Panc1 (cell line): Measurements from ENCODE around the gene LRRC25. TPM values are rescaled to one million over a fixed set of nuclear protein-coding genes. Genes with fewer than 3 reads are reported as not detected.

Experiments used
- ATAC-seq: fragments of 200-7000 bp; cut with Tn5 transposase; 2 replicates; pipeline ENCODE4 v1.9.1; 2020; ENCODE audit warnings: mild to moderate bottlenecking, moderate library complexity
- BruUV-seq: library from RNA; stranded (reverse); fragments of 400-500 nt; replicated peaks from 2 replicates; lab custom pipeline; 2021; lab: Mats Ljungman, UMichigan
- CTCF ChIA-PET: fragments of 300-600 bp; sonication (Branson Sonifier 250); formaldehyde crosslinking; loops from one replicate; lab custom pipeline; 2022; ENCODE audit warnings: antibody characterized with exemption; lab: Charles Lee
- POLR2A ChIA-PET: fragments of 300-600 bp; sonication (Branson Sonifier 250); formaldehyde crosslinking; loops from one replicate; lab custom pipeline; 2022; ENCODE audit warnings: antibody characterized with exemption; lab: Charles Lee
- DNase-seq: peaks from one replicate; pipeline ENCODE4 v3.0.0-alpha.2; 2010; ENCODE audit warnings: low read depth, low spot score
- H3K27ac ChIP-seq: 2 replicates; pipeline ENCODE4 v1.5.1; 2011; ENCODE audit warnings: mild to moderate bottlenecking, low read length, inconsistent platforms
- H3K27me3 ChIP-seq: fragments of 200-500 bp; sonication (Bioruptor generic); 2 replicates; pipeline ENCODE4 v1.6.0; 2014; ENCODE audit warnings: low read length, inconsistent platforms; ENCODE audit not compliant: control insufficient read depth, insufficient read depth
- H3K36me3 ChIP-seq: fragments of 200-500 bp; sonication (Bioruptor generic); 2 replicates; pipeline ENCODE4 v1.5.1; 2014; ENCODE audit warnings: inconsistent platforms, mild to moderate bottlenecking, low read length, moderate library complexity; ENCODE audit not compliant: control insufficient read depth, insufficient read depth
- H3K4me1 ChIP-seq: 2 replicates; pipeline ENCODE4 v1.5.1; 2011; ENCODE audit warnings: inconsistent platforms, mild to moderate bottlenecking, low read length, moderate library complexity; ENCODE audit not compliant: control insufficient read depth, insufficient read depth
- H3K4me3 ChIP-seq, 2 experiments: 2 replicates each; pipeline ENCODE4 v1.5.1; 2011 to 2012; ENCODE audit warnings: low read depth in 2 of 2, low read length in 2 of 2, mild to moderate bottlenecking in 2 of 2, inconsistent platforms in 1 of 2, moderate library complexity in 1 of 2
- H3K9me3 ChIP-seq: fragments of 200-500 bp; sonication (Bioruptor generic); 2 replicates; pipeline ENCODE4 v1.5.1; 2014; ENCODE audit warnings: low read depth, mild to moderate bottlenecking, inconsistent platforms, low read length, moderate library complexity; ENCODE audit not compliant: control insufficient read depth, insufficient read depth
- CTCF ChIP-seq: fragments of 450-650 bp; IDR thresholded peaks from 2 replicates; pipeline ENCODE4 v1.5.1; 2017; ENCODE audit warnings: mild to moderate bottlenecking
- POLR2AphosphoS5 ChIP-seq: IDR thresholded peaks from 2 replicates; pipeline ENCODE4 v1.6.1; 2012; ENCODE audit warnings: mild to moderate bottlenecking, low read depth, low read length, moderate library complexity
- REST ChIP-seq, 2 experiments: IDR thresholded peaks; 2 replicates each; pipeline ENCODE4 v1.6.1; 2011 to 2012; ENCODE audit warnings: low read depth in 2 of 2, control low read depth in 1 of 2, low read length in 1 of 2, mild to moderate bottlenecking in 1 of 2, moderate library complexity in 1 of 2; ENCODE audit not compliant: insufficient read depth in 1 of 2
- SIN3A ChIP-seq: IDR thresholded peaks from 2 replicates; pipeline ENCODE4 v1.6.1; 2012; ENCODE audit warnings: low read depth, mild to moderate bottlenecking, low read length, moderate library complexity, borderline replicate concordance; ENCODE audit not compliant: insufficient read depth
- TCF7L2 ChIP-seq: IDR thresholded peaks from 2 replicates; pipeline ENCODE4 v1.6.1; 2011; ENCODE audit warnings: mild to moderate bottlenecking, low read depth, low read length, inconsistent platforms
- in situ Hi-C: cut with HindIII; loops from 2 replicates; pipeline ENCODE4 v1.10.0; 2016; ENCODE audit warnings: low sequenced_read_pairs, low pct_unique_long_range_greater_than_20kb
- intact Hi-C: fragments of 100-400 bp; cut with micrococcal nuclease; formaldehyde crosslinking; loops from one replicate; pipeline ENCODE4 v1.10.0; 2022; ENCODE audit not compliant: unreplicated experiment
- total RNA-seq: library from RNA; stranded (reverse); gene quantifications from one replicate; pipeline ENCODE4 v1.2.1, GENCODE V29; 2021; ENCODE audit not compliant: unreplicated experiment

The LRRC25 gene
- total RNA-seq, 1 experiment from 2014 or later, result 0.15 TPM

- in situ Hi-C loops, result no loop called here
- ATAC-seq, result peak; percentile 75
- ChIA-PET POLR2A (no interaction called here), CTCF (interaction anchor here (0.5 to 1.4 kb wide), 6 partner anchors 15 to 444 kb away, joined by 3 to 9 read pairs (median 4); no protein-coding TSS in a partner anchor)
- intact Hi-C loops, result no loop called here
- Histone ChIP-seq H3K36me3 (peaks cover 3% of the 10 kb centered on the region; the same call in 1 of the 2 replicates), H3K9me3 (no peaks in the 10 kb centered on the region), H3K4me3 (peak within 1 kb of the TSS; percentile 72 to 96), H3K27ac (peak within 1 kb of the TSS; percentile 91), H3K27me3 (no peaks in the 10 kb centered on the region), H3K4me1 (peaks cover 21% of the 10 kb centered on the region)
- BruUV-seq, result no TSS peak
- TF ChIP-seq REST (IDR thresholded peaks at IDR 0.05; ENCODE audit: insufficient read depth in 1 of 2, low read depth in 2 of 2, low read length in 1 of 2) (peak in 1 of 2 experiments; percentile 77; a peak in 1 of 4 replicates), TCF7L2 (no peak), CTCF (peak; percentile 85), POLR2AphosphoS5 (peak; percentile 98), SIN3A (0 out of 2 replicates have a peak, but pooled peaks have one; percentile 36)
- DNase-seq, result no peak
Observed at GRCh38 chr19:18385675-18386542, 11.5 kb downstream of the LRRC25 start, which contains the start of gene GDF15. Gene GDF15, plus strand, starts transcription at chr19:18386158. Its CDS starts 32 bp downstream, at chr19:18386190.

- CTCF ChIA-PET, result interaction anchor here (0.5 to 1.4 kb wide), 5 partner anchors 15 to 445 kb away, joined by 3 to 6 read pairs (median 3); no protein-coding TSS in a partner anchor
- H3K4me3 ChIP-seq, result peak overlapping the region in 1 of 2 experiments; percentile 2; a peak in 1 of 4 replicates
- TSS peak; percentile 98 for BruUV-seq
- POLR2A ChIA-PET, result no interaction called here
- H3K27me3 ChIP-seq, result no peaks in the 10 kb centered on the region
- H3K36me3 ChIP-seq, result peaks cover 3% of the 10 kb centered on the region; the same call in 1 of the 2 replicates
- TF ChIP-seq POLR2AphosphoS5 (no peak), CTCF (no peak), SIN3A (no peak), REST (IDR thresholded peaks at IDR 0.05; ENCODE audit: insufficient read depth in 1 of 2, low read depth in 2 of 2, low read length in 1 of 2) (no peak), TCF7L2 (no peak)
- in situ Hi-C loops, result no loop called here
- DNase-seq, result no peak
- peaks cover 24% of the 10 kb centered on the region for H3K4me1 ChIP-seq
- H3K27ac ChIP-seq, result peak overlapping the region; percentile 91
- H3K9me3 ChIP-seq, result no peaks in the 10 kb centered on the region
- intact Hi-C loops, result no loop called here
- ATAC-seq, result no peak
Observed at GRCh38 chr19:18385359-18385674, 12.1 kb downstream of the LRRC25 start.
